HG03025 (cell line): ENCODE results near the gene HUNK.

Source experiments
- ATAC-seq: cut with Tn5 transposase; IDR thresholded peaks from one replicate; pipeline ENCODE4 v1.9.1; 2021; ENCODE audit warnings: mild to moderate bottlenecking, moderate library complexity; ENCODE audit not compliant: unreplicated experiment, low FRiP score

The HUNK gene

GRCh38 chr21:31991356-31992331 is 118.8 kb downstream of the HUNK start:
- no peak for ATAC-seq

GRCh38 chr21:31992391-31992790 is 119.6 kb downstream of the HUNK start:
- no peak for ATAC-seq

GRCh38 chr21:31993826-31994825 is 121.3 kb downstream of the HUNK start:
- no peak for ATAC-seq

GRCh38 chr21:31997191-31997590 is 124.4 kb downstream of the HUNK start:
- ATAC-seq = no peak

- ATAC-seq = no peak
These were observed 127.1 kb downstream of the HUNK start for GRCh38 chr21:31999810-32000468.

- ATAC-seq = no peak
These were observed 128.6 kb downstream of the HUNK start for GRCh38 chr21:32001390-32001789.

DNA sequence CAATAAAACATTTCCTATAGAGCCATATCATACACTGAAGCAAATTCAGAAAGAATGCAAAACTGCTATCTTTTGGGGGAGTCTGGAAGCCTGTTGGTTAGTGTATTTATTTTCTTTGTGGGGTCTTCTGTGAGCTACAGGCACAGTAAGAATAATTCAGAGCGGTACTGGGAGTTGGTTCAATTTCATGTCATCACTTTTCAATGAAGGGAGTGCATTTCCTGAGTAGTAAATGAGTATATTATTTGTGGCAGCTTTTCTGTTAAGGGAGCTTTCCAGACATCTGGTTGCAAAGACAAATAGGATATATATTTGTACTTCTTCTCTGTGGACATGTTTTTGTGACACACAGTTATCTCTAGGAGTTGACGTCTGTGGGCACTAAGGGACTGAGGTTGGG is 130.6 kb downstream of the HUNK start:
- ATAC-seq = no peak

- ATAC-seq = no peak
These were observed 131.5 kb downstream of the HUNK start for GRCh38 chr21:32004291-32004690.

GRCh38 chr21:32007456-32007855 is 134.6 kb downstream of the HUNK start:
- ATAC-seq = no peak

- ATAC-seq = no peak
These were observed 135.9 kb downstream of the HUNK start for GRCh38 chr21:32008714-32009113.

DNA sequence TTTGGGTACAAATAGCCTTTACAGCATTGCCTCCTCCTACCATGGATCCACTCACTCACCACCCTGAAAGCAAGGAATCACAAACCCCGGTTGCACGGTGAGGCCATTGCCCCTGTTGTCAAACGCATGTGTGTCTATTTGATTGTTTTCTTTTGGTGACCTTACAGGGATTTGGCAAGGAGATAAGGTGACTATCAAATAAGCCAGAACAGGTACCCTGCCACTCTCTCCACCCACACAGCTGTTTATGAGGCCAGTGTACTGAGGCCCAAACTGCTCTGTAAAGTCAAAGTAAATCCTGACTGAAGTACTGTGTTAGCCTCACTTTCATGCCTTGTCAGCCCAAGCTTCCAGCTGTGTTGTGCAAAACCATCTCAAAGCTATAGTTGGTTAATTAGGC is 136.4 kb downstream of the HUNK start:
- no peak for ATAC-seq

DNA sequence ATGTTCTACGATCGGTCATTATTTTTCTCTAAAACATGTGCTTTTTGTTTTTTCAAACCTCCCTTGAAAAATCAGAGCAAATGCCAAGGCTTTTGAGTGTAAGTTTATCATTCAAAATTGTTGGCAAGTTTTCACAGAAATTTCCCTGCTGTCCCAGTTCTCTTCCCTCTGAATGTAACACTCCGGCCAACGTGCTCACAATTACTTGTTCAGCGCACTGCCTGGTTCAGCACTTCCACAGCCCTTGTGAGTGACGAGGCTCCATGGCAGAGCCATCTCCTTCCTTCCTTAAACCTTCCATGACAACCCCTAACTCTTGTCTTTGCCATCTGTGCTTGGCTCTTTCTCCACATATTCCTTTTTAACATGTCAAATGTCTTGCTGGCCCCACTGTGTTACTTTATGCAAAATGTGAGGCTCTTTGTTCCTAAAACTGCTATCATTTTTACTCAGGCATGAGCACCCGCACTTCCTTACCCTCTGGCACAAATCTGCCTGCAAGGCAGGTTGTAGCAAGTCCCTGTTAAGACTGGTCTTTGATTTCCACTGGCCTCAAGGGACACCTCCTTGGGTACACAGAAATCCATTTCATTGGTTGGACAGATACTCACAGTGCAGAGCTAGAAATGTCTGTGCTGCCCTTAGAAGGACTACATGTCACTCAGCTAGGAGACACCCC is 142.8 kb downstream of the HUNK start:
- no peak for ATAC-seq

DNA sequence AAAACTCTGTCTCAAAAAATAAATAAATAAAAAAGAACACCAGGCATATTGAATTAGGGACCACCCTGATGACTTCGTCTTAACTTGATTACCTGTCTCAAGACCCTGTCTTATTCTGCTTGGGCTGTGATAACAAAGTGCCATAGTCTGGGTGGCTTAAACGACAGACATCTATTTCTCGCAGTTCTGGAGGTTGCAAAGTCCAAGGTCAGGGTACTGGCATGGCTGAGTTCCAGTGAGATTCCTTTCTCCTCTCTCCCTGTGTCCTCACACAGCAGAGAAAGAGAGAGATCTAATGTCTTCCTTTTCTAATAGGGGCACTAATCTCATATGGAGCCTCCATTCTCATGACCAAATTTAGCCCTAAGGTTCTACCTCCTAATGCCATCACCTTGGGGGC is 145.6 kb downstream of the HUNK start:
- no peak for ATAC-seq

DNA sequence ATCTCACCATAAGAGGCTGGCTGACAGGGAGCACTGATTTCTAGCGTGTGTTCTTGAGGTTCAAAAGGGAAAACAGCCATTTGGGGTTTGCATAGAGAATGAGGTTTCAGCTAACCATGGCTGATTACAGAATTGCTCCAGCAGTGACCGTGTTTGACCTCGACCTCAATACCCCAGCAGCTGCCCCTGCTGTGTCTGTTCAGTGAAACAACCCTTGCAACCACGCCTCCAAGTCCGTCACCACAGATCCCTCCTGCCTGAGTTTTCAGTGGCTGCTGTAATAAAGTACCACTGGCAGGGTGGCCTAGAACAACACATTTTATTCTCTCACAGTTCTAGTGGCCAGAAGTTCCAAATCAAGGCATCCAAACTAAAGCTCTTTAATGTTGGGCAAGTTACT is 147.7 kb downstream of the HUNK start:
- ATAC-seq = no peak

DNA sequence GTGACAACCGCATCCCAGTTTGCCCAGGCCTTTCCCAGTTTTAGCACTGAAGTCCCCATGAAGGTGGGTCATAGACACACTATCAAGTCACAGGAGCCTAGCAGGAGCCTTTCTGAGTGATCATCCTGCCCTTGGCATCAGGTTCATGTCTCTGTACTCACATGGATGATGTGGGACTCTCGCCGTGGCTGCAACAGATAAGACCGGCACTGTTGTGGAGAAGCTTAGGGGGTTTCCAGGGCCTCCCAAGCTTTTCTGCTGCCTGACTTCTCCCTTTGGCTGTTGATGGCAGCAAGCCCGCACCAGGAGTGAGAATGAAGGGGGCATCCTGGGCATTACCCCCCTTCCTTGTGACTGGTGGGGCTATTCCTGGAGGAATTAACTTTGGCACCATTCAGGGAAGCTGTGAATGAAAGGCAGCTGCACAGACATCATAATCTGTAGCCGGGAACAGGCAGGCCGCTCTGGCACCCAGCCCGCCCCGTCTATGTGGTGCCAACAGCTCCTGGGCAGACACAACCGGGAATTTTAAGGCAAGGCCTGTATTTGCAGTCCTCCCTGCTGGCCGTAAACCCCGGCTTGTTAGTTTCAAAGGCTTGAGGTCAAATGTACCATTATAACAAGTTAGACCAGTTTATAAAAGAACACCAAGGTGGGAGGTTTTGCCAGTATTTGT is 148.6 kb downstream of the HUNK start:
- no peak for ATAC-seq

GRCh38 chr21:32022146-32022545 is 149.3 kb downstream of the HUNK start:
- ATAC-seq = no peak

GRCh38 chr21:32030146-32030652 is 157.4 kb downstream of the HUNK start:
- ATAC-seq = no peak

DNA sequence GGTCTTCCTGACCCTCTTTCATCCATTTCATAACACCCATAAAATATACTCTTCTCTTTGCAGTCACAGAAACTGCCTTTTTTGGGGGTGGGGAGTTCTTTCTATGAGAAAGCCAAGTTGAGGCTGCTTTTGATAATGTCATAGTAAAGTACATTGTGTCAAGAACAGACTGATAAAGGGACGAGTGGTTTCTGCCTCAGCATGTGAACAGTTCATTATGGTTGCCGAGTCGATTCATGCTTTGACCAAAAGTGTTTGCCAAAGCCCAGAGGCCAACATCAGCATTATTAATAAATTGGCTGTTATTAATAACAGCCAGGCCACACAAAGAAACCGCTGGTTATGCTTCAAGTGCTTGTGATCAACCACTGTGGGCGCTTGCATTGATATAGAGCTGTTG is 162.0 kb downstream of the HUNK start:
- no peak for ATAC-seq

GRCh38 chr21:32035617-32036016 is 162.8 kb downstream of the HUNK start:
- ATAC-seq = no peak
